Measurements from ENCODE around the gene PHACTR3.

PHACTR3 gene

DNA sequence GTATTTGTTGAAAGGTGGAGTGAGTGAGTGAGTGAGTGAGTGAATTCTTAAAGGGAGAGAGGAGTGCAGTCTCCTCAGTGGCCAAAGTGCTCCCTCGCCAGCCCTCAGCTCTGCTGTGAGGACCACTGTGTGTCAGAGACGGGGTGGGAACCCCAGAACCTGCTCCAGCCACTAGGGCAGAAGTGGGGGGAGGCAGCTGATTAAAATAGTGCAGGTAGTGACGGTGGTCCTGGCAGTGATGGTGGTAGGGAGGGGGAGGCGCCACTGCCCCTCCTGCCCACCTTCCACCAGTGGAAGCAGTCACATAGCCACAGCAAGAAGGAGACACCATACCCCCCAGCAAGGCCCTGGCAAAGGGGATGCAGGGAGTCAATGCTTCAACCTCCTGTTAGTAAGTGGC, 133.5 kb downstream of the PHACTR3 start:
- no peak for DNase-seq

DNA sequence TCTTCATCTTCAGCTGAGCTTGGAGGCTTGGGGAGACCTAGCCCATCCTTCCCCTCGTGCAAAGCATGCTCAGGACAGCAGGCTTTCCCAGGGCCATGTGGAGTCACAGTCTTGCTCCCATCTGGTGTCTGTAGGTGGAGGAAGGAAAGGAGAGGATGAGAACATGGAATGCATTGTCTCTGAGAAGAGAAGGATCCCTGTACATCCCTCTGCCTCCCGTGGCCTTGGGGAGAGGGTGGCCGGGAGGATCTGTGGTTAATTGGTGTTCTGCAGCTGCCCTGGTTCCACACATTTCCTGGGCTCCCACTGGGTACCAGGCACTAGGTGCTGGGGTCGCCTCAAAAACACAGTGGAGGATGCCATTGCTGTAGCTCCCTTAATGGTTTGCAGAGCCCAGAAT, 134.5 kb downstream of the PHACTR3 start:
- DNase-seq: no peak

DNA sequence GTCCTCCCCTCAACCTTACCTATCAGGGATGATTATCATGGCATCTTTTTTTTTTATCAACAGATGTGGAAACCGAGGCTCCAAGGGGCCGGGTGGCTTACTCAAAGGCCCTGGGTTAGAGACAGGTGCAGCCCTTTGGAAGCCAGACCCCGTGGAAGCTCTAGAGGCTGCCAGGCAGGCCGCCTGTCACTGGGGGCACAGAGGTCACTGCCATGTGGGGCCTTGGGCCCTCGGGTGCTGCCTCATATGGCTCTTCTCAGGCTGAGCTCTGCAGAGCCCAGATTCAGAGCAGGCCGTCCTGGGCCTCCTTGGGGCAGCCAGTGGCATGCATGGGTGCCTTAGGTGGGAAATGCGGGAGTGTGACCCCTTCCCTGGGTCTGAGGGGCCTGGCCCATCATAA, 136.3 kb downstream of the PHACTR3 start:
- no peak for DNase-seq

- no peak for DNase-seq
Measured at GRCh38 chr20:59741073-59741472, 136.7 kb downstream of the PHACTR3 start.

- no peak for DNase-seq
Measured at GRCh38 chr20:59742351-59743095, 138.2 kb downstream of the PHACTR3 start.

DNA sequence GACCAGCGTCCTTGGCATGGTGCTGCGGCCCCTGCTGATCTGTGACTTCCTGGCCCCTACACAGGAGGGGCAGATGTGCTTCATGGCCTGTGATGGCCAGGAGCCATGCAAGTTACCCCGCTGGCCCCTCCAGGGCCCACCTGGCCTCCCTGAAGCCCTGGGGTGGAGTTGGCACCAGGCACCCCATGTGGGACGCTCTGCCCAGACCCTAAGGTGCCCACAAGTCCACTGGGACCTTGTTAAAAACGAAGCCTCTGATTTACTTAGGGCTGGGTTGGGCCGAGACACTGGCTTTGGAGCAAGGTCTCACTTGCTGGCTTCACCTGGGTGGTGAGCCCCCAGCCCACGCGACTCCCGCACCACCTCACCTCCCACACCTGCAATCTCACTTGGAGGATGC, 139.0 kb downstream of the PHACTR3 start:
- no peak for DNase-seq

DNA sequence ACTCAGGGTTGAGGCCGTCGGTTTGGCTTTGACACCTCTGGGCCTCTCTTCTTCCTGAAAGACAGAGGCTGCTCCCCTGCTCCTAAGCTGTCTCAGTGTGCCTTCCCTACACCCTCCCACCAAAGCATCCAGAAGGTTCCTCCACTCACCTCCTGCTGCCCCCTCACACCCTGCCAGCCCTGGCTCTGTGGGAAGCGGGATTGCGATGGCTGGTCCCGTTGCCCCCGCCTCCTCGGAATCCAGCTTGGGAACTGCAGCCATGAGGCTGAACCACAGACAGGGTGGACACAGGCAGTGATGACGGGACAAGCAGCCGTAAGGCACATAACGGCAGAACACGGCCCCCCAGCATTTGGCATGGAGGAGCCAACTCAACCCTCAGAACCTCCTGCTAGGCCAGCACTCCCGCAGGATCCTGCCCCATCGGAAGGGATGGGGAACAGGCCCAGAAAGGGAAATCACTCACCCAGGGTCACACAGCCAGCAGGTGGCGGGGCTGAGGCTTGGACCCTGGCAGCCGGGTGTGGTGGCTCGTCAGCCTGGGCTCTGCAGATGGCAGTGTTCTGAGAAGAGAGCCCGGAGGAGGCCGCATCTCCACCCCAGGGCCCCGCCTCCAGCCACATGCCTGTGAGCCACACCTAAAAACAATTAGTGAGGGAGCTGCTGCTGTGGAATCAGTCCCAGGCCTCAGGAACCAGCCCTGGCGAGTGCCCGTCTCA, 139.6 kb downstream of the PHACTR3 start:
- no peak for DNase-seq

DNA sequence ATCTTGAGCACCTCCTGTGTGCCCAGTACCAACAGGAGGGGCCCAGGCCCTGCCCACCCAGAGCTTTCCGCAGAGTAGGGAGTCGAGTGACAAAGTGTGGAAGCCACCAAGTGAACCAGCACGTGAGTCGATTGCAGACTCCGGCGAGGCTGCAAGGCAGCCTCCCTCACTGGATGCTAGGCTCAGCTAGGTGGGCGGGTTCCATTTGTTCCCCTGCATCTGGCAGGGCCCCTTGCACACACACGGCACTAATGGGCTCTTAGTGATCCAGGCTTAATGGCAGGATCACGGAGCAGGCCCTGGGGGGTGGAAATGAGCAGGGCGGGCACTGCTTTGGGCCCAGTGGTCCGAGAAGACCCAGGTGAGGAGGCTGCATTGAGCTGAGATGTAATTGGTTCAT, 140.4 kb downstream of the PHACTR3 start:
- DNase-seq: no peak

- DNase-seq: no peak
Measured at GRCh38 chr20:59745201-59745600, 140.9 kb downstream of the PHACTR3 start.

DNA sequence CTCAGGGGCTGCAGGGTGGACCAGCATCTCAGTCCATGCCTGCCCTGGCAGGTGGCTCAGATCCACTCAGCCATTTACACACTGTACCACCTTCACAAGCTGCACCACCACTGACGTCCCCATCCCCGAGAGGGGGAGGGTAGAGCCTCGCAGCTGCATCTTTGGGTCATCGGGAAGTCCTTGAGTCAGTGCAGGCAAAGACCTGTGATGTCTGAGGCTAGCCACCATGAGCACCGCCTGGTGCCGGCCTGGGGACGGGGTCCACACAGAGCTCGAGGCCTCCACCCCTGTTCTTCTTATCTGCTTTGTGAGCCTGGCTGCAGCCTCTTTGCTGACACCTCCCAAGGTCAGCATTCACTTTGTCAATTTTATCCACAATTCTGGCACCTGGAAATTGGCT, 141.4 kb downstream of the PHACTR3 start:
- no peak for DNase-seq

GRCh38 chr20:59746155-59746554, 141.8 kb downstream of the PHACTR3 start:
- DNase-seq: no peak

DNA sequence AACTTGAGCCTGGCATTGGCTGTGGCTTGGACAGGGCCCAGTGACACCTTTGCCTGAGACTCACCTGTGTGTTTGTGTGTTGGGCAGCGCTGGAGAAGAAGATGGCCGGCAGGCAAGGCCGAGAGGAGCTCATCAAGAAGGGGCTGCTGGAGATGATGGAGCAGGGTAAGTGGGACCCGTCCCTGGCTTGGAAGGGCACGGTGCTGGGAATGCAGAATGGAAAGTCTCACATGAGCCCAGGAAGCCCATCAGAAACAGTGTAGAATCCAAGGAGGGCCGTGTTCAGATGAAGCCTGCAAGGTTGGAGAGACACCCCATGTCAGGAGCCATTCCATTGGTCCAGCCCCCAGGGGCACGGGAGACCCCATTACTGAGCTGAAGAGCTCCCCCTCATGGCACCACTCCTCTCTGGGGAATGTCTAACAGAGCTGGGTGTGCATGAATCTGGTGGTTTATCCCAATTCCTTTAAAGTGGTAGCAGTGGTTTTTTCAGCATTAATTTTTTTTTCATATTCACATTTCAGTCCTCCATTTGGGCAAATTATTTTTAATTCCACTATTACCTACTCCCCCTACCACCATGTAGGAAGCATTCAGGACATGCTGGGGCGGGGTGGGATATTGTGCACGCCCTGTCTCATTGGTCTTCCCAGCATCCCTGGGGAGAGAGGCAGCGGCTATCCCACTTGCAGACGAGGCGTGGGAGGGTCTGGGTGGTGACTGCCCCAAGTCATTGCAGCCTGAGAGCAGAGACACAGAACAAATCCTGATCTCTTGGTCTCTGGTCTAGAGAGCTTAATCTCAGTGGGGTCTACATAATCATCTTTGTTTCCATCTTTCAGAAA, 143.6 kb downstream of the PHACTR3 start:
- no peak for DNase-seq

DNA sequence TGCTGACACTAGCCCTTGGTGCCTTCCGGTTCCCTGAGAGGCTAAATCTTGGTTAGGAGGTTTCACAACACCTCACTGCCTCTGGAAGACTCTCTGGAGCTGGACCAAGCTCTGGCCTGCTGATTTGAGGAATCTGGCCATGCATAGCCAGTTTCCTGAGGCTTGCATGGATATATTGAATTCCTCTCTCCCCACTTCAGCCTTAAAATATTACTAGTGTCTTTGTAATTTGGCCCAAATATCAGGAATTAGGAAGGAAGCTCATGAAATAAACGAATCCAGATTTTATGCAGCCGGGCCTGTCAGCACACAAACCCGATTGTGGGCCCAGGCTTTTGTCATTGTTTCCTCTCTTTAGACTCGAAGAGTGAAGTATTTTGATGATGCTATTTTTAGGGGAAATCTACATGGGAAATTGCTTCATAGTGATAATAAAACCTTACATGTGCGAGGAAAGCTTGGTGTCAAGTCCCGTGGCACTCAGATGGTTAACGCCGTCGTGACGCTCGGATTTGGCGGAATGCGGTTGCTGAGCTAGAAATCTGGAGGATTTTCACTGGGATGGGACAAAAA, 144.4 kb downstream of the PHACTR3 start:
- DNase-seq: no peak

- DNase-seq: no peak
Measured at GRCh38 chr20:59749301-59749700, 145.0 kb downstream of the PHACTR3 start.

GRCh38 chr20:59750209-59750840, 146.0 kb downstream of the PHACTR3 start:
- no peak for DNase-seq

GRCh38 chr20:59751075-59751711, 146.9 kb downstream of the PHACTR3 start:
- no peak for DNase-seq

GRCh38 chr20:59752101-59752586, 147.8 kb downstream of the PHACTR3 start:
- no peak for DNase-seq

DNA sequence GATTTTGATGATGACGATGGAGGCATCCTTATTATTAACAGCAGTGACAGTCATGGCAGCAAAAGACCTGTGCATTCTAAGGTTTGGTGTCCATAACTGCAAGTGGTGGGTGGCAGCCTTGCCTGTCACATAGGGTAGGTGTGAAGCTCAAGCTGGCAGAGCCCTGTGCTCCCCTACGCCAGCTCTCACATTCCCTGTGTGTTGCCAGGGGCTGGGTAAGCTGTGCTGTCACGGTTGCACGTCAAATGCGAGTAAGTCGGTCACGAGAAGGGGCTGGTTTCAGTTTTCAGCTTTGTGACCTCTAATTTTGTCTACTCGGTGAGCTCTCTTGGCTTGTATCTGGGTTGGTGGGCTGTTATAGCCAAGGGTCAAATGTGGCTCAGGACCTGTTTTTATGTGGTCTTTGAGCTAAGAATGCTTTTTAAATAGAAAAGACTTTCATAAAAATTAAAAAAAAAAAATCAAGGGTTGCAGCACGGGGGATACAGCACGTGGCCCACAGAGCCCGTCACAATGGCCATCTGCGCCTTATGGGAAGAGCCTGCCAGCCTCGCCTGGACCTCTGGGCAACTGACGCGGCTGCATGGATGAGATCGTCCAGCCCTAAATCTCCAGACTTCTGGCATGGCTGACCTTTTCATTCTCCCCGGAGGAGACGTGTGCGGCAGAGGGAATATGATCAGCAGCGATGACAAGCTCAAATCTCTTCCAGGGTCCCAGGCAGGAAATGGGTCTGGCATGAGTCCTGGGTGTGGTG, 148.5 kb downstream of the PHACTR3 start:
- no peak for DNase-seq

GRCh38 chr20:59753836-59754235, 149.5 kb downstream of the PHACTR3 start:
- DNase-seq: no peak

DNA sequence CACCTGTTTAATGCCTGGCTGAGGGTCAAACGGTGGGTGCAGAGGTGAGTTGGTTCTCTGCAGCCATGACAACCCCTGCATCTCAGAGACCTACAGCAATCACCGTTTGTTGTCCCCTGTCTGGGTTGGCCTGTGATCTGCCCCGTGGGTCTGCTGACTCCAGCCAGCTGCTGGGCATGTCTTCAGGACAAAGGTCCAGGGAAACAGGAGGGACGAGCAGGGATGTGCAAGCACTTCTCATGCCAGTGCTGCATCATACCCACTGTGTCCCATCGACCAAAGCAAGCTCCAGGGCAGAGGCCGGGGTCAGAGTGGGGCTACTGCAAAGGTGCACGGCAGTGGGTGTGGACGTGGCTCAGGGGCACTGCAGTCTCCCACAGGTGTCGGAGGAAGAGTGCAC, 150.2 kb downstream of the PHACTR3 start:
- no peak for DNase-seq

GRCh38 chr20:59756241-59756640, 151.9 kb downstream of the PHACTR3 start:
- DNase-seq: no peak
